Measurements from ENCODE around the gene NUDT5.
A peak's percentile ranks its signal among the peaks of the same experiment; 100 is the strongest.

NUDT5 gene

GRCh38 chr10:12225444-12225843, 29.8 kb upstream of the NUDT5 start:
- Histone ChIP-seq H3K9me3 (ENCODE audit: control insufficient read depth in 1 of 2, low read length in 2 of 2) (no peaks in the 10 kb centered on the region), H3K27me3 (ENCODE audit: low read depth, low read length) (no peaks in the 10 kb centered on the region), H3K36me3 (ENCODE audit: control insufficient read depth in 1 of 2, insufficient read depth in 2 of 2, low read length in 2 of 2) (peaks cover 7% of the 10 kb centered on the region in 2 donors), H3K4me3 (ENCODE audit: low read depth in 1 of 2, low read length in 2 of 2) (no peak overlapping the region), H3K27ac (ENCODE audit: low read length) (no peak overlapping the region), H3K4me1 (ENCODE audit: control insufficient read depth in 1 of 2, insufficient read depth in 2 of 2, low read length in 2 of 2) (peaks cover 5 to 16% of the 10 kb centered on the region in 2 donors)

DNA sequence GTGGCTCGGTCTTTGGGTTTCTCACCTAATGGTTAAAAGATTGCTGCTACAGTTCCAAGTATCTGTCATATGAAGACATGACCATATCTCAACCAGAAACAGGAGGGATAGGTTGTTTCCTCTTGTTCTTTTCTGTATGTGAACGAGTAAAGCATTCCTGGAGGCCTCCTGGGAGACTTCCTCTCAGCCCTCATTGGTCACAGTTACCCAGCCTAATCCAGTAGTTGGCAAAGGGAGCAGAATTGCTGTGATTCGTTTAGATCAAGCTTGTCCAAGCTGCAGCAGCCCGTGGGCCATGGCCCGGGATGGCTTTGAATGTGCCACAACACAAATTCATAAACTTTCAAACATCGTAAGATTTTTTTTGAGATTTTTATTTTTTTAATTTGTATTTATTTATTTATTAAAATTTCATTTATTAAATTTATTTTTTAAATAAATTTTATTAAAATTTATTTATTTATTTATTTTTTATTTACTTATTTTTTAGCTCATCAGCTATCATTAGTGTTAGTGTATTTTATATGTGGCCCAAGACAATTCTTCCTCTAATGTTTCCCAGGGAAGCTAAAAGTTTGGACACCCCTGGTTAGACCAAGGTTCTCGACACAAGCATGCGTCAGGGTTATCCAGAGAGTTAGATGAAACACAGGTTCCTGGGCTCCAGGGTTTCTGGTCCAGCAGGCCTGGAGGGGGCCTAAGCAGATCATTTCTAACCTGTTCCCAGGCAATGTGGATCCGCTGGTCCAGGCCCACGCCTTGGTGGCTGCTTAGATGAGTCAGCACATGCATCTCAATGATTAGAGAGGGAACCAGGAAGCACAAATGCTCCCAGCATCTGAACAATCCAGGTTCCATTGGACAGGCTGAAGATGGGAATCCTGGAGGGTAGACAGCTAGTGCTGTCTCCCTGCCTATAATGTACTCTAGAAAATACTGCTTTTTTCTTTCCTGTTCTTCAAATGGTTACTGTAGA, 25.9 kb upstream of the NUDT5 start:
- Histone ChIP-seq H3K4me3 (ENCODE audit: low read depth in 1 of 2, low read length in 2 of 2) (no peak overlapping the region), H3K27me3 (ENCODE audit: low read depth, low read length) (no peaks in the 10 kb centered on the region), H3K36me3 (ENCODE audit: control insufficient read depth in 1 of 2, insufficient read depth in 2 of 2, low read length in 2 of 2) (peaks cover 9 to 20% of the 10 kb centered on the region in 2 donors), H3K27ac (ENCODE audit: low read length) (no peak overlapping the region), H3K4me1 (ENCODE audit: control insufficient read depth in 1 of 2, insufficient read depth in 2 of 2, low read length in 2 of 2) (peaks cover 5 to 16% of the 10 kb centered on the region in 2 donors), H3K9me3 (ENCODE audit: control insufficient read depth in 1 of 2, low read length in 2 of 2) (no peaks in the 10 kb centered on the region)

GRCh38 chr10:12218991-12219390, 23.3 kb upstream of the NUDT5 start:
- Histone ChIP-seq H3K27me3 (ENCODE audit: low read depth, low read length) (no peaks in the 10 kb centered on the region), H3K4me1 (ENCODE audit: control insufficient read depth in 1 of 2, insufficient read depth in 2 of 2, low read length in 2 of 2) (peaks cover 5 to 17% of the 10 kb centered on the region in 2 donors), H3K9me3 (ENCODE audit: control insufficient read depth in 1 of 2, low read length in 2 of 2) (no peaks in the 10 kb centered on the region), H3K27ac (ENCODE audit: low read length) (no peak overlapping the region), H3K4me3 (ENCODE audit: low read depth in 1 of 2, low read length in 2 of 2) (no peak overlapping the region), H3K36me3 (ENCODE audit: control insufficient read depth in 1 of 2, insufficient read depth in 2 of 2, low read length in 2 of 2) (peaks cover 9 to 20% of the 10 kb centered on the region in 2 donors)

- H3K9me3 ChIP-seq (ENCODE audit: control insufficient read depth in 1 of 2, low read length in 2 of 2): no peaks in the 10 kb centered on the region
- peak overlapping the region; percentile 39 for H3K27ac ChIP-seq (ENCODE audit: low read length)
- peaks cover 0 to 10% of the 10 kb centered on the region in 2 donors for H3K4me1 ChIP-seq (ENCODE audit: control insufficient read depth in 1 of 2, insufficient read depth in 2 of 2, low read length in 2 of 2)
- peak overlapping the region; percentile 17 to 31 for H3K4me3 ChIP-seq (ENCODE audit: low read depth in 1 of 2, low read length in 2 of 2)
- peaks cover 24 to 51% of the 10 kb centered on the region in 2 donors for H3K36me3 ChIP-seq (ENCODE audit: control insufficient read depth in 1 of 2, insufficient read depth in 2 of 2, low read length in 2 of 2)
- no peaks in the 10 kb centered on the region for H3K27me3 ChIP-seq (ENCODE audit: low read depth, low read length)
Observed at GRCh38 chr10:12214763-12215218, 19.1 kb upstream of the NUDT5 start.

DNA sequence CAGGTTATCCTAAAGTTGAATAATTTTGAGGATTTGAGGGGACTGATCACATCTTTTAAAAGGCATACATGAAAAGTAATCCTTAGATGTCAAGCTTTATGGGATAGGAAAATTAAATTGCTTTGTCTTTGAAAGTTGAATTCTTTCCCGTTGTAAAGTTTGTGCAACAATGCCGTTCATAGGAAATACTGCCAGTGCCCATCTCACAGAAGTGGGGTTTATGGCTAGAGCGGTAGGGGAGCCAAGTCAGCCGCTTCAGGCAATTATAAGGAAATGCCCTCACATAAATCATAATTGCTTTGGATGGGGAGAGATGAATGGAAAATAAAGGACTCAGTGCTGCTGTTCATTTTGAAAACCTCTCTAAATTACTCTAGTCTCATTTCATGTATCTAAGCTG, 18.4 kb upstream of the NUDT5 start:
- peak overlapping the region; percentile 39 for H3K27ac ChIP-seq (ENCODE audit: low read length)
- no peaks in the 10 kb centered on the region for H3K9me3 ChIP-seq (ENCODE audit: control insufficient read depth in 1 of 2, low read length in 2 of 2)
- no peak overlapping the region for H3K4me3 ChIP-seq (ENCODE audit: low read depth in 1 of 2, low read length in 2 of 2)
- peaks cover 26 to 50% of the 10 kb centered on the region in 2 donors for H3K36me3 ChIP-seq (ENCODE audit: control insufficient read depth in 1 of 2, insufficient read depth in 2 of 2, low read length in 2 of 2)
- H3K4me1 ChIP-seq (ENCODE audit: control insufficient read depth in 1 of 2, insufficient read depth in 2 of 2, low read length in 2 of 2): peaks cover 0 to 10% of the 10 kb centered on the region in 2 donors
- H3K27me3 ChIP-seq (ENCODE audit: low read depth, low read length): no peaks in the 10 kb centered on the region

DNA sequence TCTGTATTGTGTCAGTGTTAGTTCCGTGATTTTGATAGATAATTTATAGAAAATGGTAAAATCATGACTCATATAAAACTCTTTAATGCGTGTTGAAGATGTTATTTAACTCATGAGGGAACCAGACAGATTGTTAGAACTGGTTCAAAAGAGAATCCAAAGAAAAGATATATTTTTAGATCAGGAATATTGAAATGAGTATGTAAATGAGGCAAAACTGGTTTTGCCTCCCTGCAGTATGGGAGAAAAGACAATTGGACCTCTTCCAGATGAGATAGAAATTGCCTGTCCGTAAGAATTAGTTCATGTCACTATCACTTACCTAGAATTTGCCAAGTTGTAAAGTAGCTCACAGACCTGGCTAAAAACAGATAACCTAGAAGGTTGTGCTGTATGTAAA, 17.9 kb upstream of the NUDT5 start:
- H3K4me1 ChIP-seq (ENCODE audit: control insufficient read depth in 1 of 2, insufficient read depth in 2 of 2, low read length in 2 of 2): peaks cover 0 to 10% of the 10 kb centered on the region in 2 donors
- H3K27ac ChIP-seq (ENCODE audit: low read length): no peak overlapping the region
- H3K27me3 ChIP-seq (ENCODE audit: low read depth, low read length): no peaks in the 10 kb centered on the region
- H3K9me3 ChIP-seq (ENCODE audit: control insufficient read depth in 1 of 2, low read length in 2 of 2): no peaks in the 10 kb centered on the region
- peaks cover 25 to 50% of the 10 kb centered on the region in 2 donors for H3K36me3 ChIP-seq (ENCODE audit: control insufficient read depth in 1 of 2, insufficient read depth in 2 of 2, low read length in 2 of 2)
- no peak overlapping the region for H3K4me3 ChIP-seq (ENCODE audit: low read depth in 1 of 2, low read length in 2 of 2)

- Histone ChIP-seq H3K4me3 (ENCODE audit: low read depth in 1 of 2, low read length in 2 of 2) (no peak overlapping the region), H3K27ac (ENCODE audit: low read length) (no peak overlapping the region), H3K27me3 (ENCODE audit: low read depth, low read length) (no peaks in the 10 kb centered on the region), H3K36me3 (ENCODE audit: control insufficient read depth in 1 of 2, insufficient read depth in 2 of 2, low read length in 2 of 2) (peaks cover 28 to 58% of the 10 kb centered on the region in 2 donors), H3K4me1 (ENCODE audit: control insufficient read depth in 1 of 2, insufficient read depth in 2 of 2, low read length in 2 of 2) (peaks cover 0 to 10% of the 10 kb centered on the region in 2 donors), H3K9me3 (ENCODE audit: control insufficient read depth in 1 of 2, low read length in 2 of 2) (no peaks in the 10 kb centered on the region)
Observed at GRCh38 chr10:12212454-12212853, 16.8 kb upstream of the NUDT5 start.

DNA sequence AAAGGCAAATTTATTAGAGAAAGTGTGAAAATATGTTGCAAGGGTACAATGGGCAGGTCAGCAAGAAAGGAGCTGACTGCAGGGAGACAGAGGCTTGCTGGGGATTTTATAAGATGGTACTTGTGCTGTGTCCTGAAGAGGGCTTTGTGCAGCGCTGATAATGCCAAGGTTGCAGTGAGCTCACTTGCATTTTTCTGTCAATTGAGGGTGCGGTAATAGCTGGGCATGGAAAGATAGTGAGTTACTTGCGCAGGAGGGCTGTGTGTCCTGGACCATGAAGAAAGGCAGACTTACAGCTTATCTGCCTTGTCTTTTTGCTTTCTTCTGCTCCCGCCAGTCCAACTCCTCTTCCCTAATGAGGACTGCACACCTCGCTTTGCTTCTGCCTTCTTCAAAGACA, 12.8 kb upstream of the NUDT5 start:
- Histone ChIP-seq H3K4me1 (ENCODE audit: control insufficient read depth in 1 of 2, insufficient read depth in 2 of 2, low read length in 2 of 2) (no peaks in the 10 kb centered on the region), H3K27ac (ENCODE audit: low read length) (no peak overlapping the region), H3K27me3 (ENCODE audit: low read depth, low read length) (no peaks in the 10 kb centered on the region), H3K36me3 (ENCODE audit: control insufficient read depth in 1 of 2, insufficient read depth in 2 of 2, low read length in 2 of 2) (peaks cover 28 to 61% of the 10 kb centered on the region in 2 donors), H3K9me3 (ENCODE audit: control insufficient read depth in 1 of 2, low read length in 2 of 2) (no peaks in the 10 kb centered on the region), H3K4me3 (ENCODE audit: low read depth in 1 of 2, low read length in 2 of 2) (no peak overlapping the region)

DNA sequence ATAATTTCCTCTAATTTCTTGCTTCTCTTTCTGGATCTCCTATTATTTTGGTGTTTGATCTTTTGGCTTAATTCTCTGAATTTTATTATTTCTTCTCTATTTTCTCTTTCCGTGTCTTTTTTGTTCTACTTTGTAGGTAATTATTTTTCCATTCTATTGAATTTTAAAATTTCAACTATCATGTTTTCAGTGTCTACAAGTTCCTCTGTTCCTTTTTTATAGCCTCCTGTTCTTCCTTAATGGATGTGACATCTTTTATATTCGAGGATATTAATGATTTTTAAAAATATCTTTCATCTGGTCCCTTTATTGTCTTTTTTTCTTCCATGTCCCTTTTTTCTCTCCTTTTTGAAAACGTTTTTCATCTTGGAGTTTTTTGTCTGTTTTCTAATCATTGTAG, 11.4 kb upstream of the NUDT5 start:
- peaks cover 32 to 62% of the 10 kb centered on the region in 2 donors for H3K36me3 ChIP-seq (ENCODE audit: control insufficient read depth in 1 of 2, insufficient read depth in 2 of 2, low read length in 2 of 2)
- H3K27me3 ChIP-seq (ENCODE audit: low read depth, low read length): no peaks in the 10 kb centered on the region
- no peak overlapping the region for H3K27ac ChIP-seq (ENCODE audit: low read length)
- H3K4me3 ChIP-seq (ENCODE audit: low read depth in 1 of 2, low read length in 2 of 2): no peak overlapping the region
- H3K4me1 ChIP-seq (ENCODE audit: control insufficient read depth in 1 of 2, insufficient read depth in 2 of 2, low read length in 2 of 2): no peaks in the 10 kb centered on the region
- no peaks in the 10 kb centered on the region for H3K9me3 ChIP-seq (ENCODE audit: control insufficient read depth in 1 of 2, low read length in 2 of 2)

DNA sequence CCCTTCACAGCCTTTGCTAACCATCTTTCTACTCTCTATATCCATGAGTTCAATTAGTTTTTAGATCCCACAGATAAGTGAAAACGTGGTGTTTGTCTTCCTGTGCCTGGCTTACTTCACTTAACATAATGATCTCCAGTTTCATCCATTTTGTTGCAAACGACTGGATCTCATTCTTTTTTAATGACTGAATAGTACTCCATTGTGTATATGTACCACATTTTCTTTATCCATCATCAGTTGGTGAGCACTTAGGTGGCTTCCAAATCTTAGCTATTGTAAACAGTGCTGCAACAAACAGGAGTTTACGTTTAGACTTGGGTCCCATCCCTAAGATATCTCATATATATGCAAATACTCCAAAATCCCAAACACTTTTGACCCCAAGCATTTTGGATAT, 9.4 kb upstream of the NUDT5 start:
- no peaks in the 10 kb centered on the region for H3K27me3 ChIP-seq (ENCODE audit: low read depth, low read length)
- H3K4me1 ChIP-seq (ENCODE audit: control insufficient read depth in 1 of 2, insufficient read depth in 2 of 2, low read length in 2 of 2): no peaks in the 10 kb centered on the region
- no peak overlapping the region for H3K4me3 ChIP-seq (ENCODE audit: low read depth in 1 of 2, low read length in 2 of 2)
- H3K27ac ChIP-seq (ENCODE audit: low read length): no peak overlapping the region
- peaks cover 19 to 46% of the 10 kb centered on the region in 2 donors for H3K36me3 ChIP-seq (ENCODE audit: control insufficient read depth in 1 of 2, insufficient read depth in 2 of 2, low read length in 2 of 2)
- no peaks in the 10 kb centered on the region for H3K9me3 ChIP-seq (ENCODE audit: control insufficient read depth in 1 of 2, low read length in 2 of 2)

DNA sequence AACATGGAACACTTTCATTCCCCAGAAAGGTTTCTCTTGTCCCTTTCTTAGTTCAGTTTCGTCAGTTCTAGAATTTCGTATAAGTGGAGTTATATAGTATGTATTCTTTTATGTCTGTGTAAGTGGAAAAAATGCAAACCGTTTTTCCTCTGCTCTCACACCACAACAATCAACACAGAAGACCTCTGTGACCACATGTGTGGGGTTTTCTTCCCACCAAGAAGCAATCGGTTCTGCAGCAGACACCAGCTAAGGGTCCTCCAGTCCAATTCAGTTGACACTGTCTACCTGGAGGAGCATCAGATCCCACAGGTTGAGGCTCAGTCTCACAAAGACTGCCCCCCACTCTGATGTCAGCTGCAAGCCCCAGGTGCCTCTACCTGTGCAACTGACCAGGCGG, 6.5 kb upstream of the NUDT5 start:
- H3K4me1 ChIP-seq (ENCODE audit: control insufficient read depth in 1 of 2, insufficient read depth in 2 of 2, low read length in 2 of 2): peaks cover 5 to 12% of the 10 kb centered on the region in 2 donors
- H3K4me3 ChIP-seq (ENCODE audit: low read depth in 1 of 2, low read length in 2 of 2): no peak overlapping the region
- H3K27me3 ChIP-seq (ENCODE audit: low read depth, low read length): no peaks in the 10 kb centered on the region
- no peaks in the 10 kb centered on the region for H3K9me3 ChIP-seq (ENCODE audit: control insufficient read depth in 1 of 2, low read length in 2 of 2)
- H3K27ac ChIP-seq (ENCODE audit: low read length): no peak overlapping the region
- H3K36me3 ChIP-seq (ENCODE audit: control insufficient read depth in 1 of 2, insufficient read depth in 2 of 2, low read length in 2 of 2): peaks cover 4 to 33% of the 10 kb centered on the region in 2 donors

Data from muscle layer of duodenum (tissue), 2 donors.